Mucosa of descending colon (tissue), 3 donors: Measurements from ENCODE around the gene DGCR8. TPM values are rescaled to one million over a fixed set of nuclear protein-coding genes. Genes with fewer than 3 reads are reported as not detected.

Source experiments
- ATAC-seq: fragments of 200-7000 bp; cut with Tn5 transposase; one replicate; pipeline ENCODE4 v1.9.1; 2020; ENCODE audit warnings: mild to moderate bottlenecking, moderate library complexity
- DNase-seq, 3 donors: peaks; one replicate each; pipeline ENCODE4 v3.0.0-alpha.2; 2020
- H3K36me3 ChIP-seq: fragments of 200-600 bp; one replicate; pipeline ENCODE4 v1.8.0; 2021; ENCODE audit warnings: low read depth, mild to moderate bottlenecking
- H3K4me1 ChIP-seq: fragments of 200-600 bp; one replicate; pipeline ENCODE4 v1.8.0; 2021; ENCODE audit warnings: low read depth, mild to moderate bottlenecking
- H3K4me3 ChIP-seq: fragments of 200-600 bp; one replicate; pipeline ENCODE4 v1.8.0; 2021; ENCODE audit warnings: mild to moderate bottlenecking
- H3K9me3 ChIP-seq: fragments of 200-600 bp; one replicate; pipeline ENCODE4 v1.8.0; 2021; ENCODE audit warnings: mild to moderate bottlenecking
- intact Hi-C, 2 donors: fragments of 100-400 bp; cut with DNase I in 1 of 2; cut with micrococcal nuclease in 1 of 2; formaldehyde crosslinking; loops; one replicate each; pipeline versions ENCODE4 v1.11.0 to v1.11.1; 2022; cut with DNase I, micrococcal nuclease
- total RNA-seq, 3 donors: library from RNA; stranded (reverse); fragmentation: NEBNext Ultra II Directional in 2 of 3; extraction: Animal tissue kit (Norgen Biotek cat#: 25700) in 2 of 3; gene quantifications; one replicate each; pipeline versions ENCODE4 v1.2.1 to v1.2.4, GENCODE V29; 2021 to 2023
- TF ChIP-seq, protein P1 (sequence below): fragments of 200-600 bp; IDR thresholded peaks from one replicate; pipeline ENCODE4 v1.8.0; 2022; ENCODE audit warnings: antibody characterized with exemption, mild to moderate bottlenecking
- donor health status: DM: no; HTN: no; CAD: no; lungs with moderate emphysema.
- donor health status: DM: no; HTN: no; CAD: no.
- donor health status: DM: no; HTN: yes; CAD: no.

The DGCR8 gene
- total RNA-seq, 3 donors from 2014 or later: 39.0 to 48.8 (median 48.4) TPM

DNA sequence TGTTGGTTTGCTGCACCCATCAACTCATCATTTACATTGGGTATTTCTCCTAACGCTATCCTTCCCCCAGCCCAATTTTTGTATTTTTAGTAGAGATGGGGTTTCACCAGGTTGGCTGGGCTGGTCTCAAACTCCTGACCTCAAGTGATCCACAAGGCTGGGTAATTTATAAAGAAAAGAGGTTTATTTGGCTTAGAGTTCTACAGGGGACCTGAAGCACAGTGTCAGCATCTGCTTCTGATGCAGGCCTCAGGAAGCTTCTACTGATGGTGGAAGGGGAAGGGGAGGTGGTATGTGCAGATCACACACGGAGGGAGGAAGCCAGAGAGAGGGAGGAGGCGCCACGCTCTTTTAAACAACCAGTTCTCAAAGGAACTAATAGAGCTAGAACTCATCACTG lies 33.3 kb upstream of the DGCR8 start:
- Histone ChIP-seq H3K9me3 (no peaks in the 10 kb centered on the region), H3K4me1 (no peaks in the 10 kb centered on the region), H3K36me3 (no peaks in the 10 kb centered on the region), H3K4me3 (no peak overlapping the region)
- intact Hi-C loops: no loop called here
- DNase-seq (no peak), ATAC-seq (no peak)
- TF ChIP-seq, protein P1, sequence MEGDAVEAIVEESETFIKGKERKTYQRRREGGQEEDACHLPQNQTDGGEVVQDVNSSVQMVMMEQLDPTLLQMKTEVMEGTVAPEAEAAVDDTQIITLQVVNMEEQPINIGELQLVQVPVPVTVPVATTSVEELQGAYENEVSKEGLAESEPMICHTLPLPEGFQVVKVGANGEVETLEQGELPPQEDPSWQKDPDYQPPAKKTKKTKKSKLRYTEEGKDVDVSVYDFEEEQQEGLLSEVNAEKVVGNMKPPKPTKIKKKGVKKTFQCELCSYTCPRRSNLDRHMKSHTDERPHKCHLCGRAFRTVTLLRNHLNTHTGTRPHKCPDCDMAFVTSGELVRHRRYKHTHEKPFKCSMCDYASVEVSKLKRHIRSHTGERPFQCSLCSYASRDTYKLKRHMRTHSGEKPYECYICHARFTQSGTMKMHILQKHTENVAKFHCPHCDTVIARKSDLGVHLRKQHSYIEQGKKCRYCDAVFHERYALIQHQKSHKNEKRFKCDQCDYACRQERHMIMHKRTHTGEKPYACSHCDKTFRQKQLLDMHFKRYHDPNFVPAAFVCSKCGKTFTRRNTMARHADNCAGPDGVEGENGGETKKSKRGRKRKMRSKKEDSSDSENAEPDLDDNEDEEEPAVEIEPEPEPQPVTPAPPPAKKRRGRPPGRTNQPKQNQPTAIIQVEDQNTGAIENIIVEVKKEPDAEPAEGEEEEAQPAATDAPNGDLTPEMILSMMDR: no peak

- ATAC-seq: no peak
- DNase-seq: no peak
- intact Hi-C loops: no loop called here
- peaks cover 4% of the 10 kb centered on the region for H3K36me3 ChIP-seq
- TF ChIP-seq, protein P1: no peak
- no peak overlapping the region for H3K4me3 ChIP-seq
- no peaks in the 10 kb centered on the region for H3K4me1 ChIP-seq
- no peaks in the 10 kb centered on the region for H3K9me3 ChIP-seq
Observed at GRCh38 chr22:20051927-20052308, 28.1 kb upstream of the DGCR8 start.

GRCh38 chr22:20052309-20053259 lies 27.5 kb upstream of the DGCR8 start:
- H3K36me3 ChIP-seq: peaks cover 4% of the 10 kb centered on the region
- H3K4me3 ChIP-seq: no peak overlapping the region
- ATAC-seq (peak; percentile 99), DNase-seq (peak; percentile 76 to 89 (median 89))
- intact Hi-C loops: no loop called here
- no peaks in the 10 kb centered on the region for H3K9me3 ChIP-seq
- H3K4me1 ChIP-seq: no peaks in the 10 kb centered on the region
- TF ChIP-seq, protein P1: no peak

DNA sequence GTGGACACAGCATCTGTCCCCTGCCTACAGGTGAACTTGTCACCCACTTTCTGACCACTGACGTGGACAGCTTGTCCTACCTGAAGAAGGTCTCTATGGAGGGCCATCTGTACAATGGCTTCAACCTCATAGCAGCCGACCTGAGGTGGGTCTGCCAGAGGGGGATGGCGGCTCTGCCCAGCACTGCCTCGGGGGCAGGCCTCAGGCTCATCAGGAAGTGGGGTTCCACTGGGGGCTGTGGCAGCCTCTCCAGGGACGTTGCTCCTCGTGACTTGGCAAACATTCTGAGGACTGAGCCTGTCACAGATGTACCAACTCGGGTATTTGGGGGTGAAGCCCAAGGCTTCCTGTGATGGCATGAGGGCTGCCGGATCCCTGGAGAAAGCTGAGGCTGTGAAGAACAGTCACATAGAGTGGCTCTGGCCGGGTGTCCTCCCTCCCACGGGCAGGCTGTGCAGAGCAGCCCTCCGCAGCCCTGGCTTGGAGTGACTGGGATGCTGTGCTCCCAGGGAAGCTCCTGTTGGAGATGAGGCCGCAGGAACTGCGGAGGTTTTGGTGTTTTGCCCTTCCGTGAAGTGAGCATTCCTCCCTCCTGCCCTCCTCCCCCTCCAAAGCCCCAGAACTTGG lies 26.5 kb upstream of the DGCR8 start:
- no peak for ATAC-seq
- H3K4me3 ChIP-seq: no peak overlapping the region
- DNase-seq: no peak
- TF ChIP-seq, protein P1: no peak
- H3K36me3 ChIP-seq: peaks cover 4% of the 10 kb centered on the region
- H3K9me3 ChIP-seq: no peaks in the 10 kb centered on the region
- intact Hi-C loops: no loop called here
- H3K4me1 ChIP-seq: no peaks in the 10 kb centered on the region

- intact Hi-C loops: no loop called here
- Histone ChIP-seq H3K4me3 (no peak overlapping the region), H3K9me3 (no peaks in the 10 kb centered on the region), H3K4me1 (no peaks in the 10 kb centered on the region), H3K36me3 (peaks cover 4% of the 10 kb centered on the region)
- DNase-seq (no peak), ATAC-seq (no peak)
- TF ChIP-seq, protein P1: no peak
Observed at GRCh38 chr22:20054034-20054427, 26.0 kb upstream of the DGCR8 start.
